HK-2 (cell line): Measurements from ENCODE around the gene STAT1.
"Not testable (repeated sequence)": the region's sequence is repeated elsewhere in the genome, so short reads cannot be mapped to it uniquely, and the experiment has no call there.

Source experiments
- DNase-seq: peaks from one replicate; pipeline ENCODE4 v3.0.0-alpha.2; 2018; ENCODE audit not compliant: unreplicated experiment

The STAT1 gene

DNA sequence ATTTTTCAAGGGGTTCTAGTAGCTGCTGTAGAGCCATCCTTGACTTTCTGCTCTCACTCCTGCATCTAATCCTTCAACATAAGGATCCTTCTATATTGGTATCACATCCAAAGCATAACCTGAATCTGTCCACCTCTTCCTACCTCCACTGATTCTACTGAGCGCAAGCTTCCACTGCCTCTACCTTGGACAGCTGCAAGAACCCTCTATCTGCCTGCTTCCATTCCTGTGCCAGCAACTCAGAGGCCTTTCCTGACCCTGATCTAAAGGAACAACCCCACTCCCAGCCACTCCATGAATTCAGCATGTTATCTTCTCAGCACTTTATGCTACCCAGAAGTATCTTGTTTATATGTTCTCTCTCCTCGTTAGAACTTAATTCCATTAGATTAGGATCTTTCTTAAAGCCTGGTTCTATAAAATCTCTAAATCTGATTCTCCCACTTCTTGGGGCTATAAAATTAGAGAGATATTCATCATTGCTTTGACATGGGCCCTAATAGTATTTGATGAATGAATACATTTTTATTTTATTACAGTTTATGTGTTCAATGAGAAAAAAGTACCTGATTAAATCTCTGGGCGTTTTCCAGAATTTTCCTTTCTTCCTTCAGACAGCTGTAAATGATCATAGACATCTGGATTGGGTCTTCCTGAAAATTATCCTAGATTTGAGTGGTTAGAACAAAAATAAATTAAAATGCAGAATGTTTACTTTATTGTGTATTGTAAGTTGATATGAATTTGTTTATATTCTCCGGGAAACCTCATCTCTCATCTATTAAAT is 6.8 kb downstream of the STAT1 start:
- DNase-seq: no peak

DNA sequence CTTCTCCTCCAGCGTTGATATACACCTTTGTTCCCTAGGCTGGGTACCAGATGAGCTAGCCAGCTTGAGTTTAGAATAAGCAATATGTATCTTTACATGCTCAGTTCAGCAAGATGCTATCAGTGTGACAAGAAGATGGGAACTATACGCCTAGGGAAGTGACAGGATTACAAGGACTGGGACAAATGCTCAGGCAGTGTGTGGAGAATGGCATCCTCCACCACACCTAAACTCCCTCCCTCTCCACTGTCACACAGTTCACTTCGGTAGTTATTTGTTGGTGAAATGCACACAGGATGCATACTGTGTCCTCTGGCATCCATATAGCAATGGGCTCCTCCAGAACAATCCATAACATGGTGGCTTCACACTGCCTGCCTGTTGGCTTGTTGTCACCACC is 7.7 kb downstream of the STAT1 start:
- DNase-seq: no peak

DNA sequence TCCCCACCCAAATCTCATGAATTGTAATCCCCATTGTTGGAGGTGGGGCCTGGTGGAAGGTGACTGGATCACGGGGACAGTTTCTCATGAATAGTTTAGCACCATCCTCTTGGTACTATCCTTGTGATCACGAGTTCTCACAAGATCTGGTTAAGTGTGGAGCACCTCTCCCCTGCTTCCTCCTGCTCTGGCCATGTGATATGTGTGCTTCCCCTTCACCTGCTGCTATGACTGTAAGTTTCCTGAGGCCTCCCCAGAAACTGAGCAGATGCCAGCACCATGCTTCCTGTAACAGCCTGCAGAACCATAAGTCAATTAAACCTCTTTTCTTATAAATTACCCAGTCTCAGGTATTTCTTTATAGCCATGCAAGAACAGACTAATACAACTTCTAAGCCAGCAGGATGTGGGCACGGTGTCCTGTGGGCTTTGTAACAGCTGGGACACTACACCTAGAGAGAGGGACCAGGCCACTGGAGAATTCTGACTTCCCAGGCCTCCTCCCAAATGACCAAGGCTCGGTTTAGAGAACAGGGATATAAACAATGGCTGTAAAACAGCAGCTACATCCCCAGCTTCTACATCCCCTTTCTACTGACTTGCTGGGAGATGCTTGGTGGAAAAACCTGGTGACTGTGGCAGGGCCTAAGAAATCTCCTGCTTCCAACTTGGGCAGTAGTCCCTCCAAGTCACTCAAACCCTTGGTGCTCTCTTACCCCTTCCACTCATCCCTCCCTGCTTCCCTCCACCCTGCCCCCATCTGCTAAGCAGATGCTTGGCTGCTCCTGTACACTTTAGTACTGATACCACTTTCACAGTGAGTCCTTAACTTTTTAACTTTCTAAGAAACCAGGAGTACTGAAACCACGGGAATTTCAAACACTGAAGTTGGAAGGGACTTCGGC is 10.3 kb downstream of the STAT1 start:
- no peak for DNase-seq

DNA sequence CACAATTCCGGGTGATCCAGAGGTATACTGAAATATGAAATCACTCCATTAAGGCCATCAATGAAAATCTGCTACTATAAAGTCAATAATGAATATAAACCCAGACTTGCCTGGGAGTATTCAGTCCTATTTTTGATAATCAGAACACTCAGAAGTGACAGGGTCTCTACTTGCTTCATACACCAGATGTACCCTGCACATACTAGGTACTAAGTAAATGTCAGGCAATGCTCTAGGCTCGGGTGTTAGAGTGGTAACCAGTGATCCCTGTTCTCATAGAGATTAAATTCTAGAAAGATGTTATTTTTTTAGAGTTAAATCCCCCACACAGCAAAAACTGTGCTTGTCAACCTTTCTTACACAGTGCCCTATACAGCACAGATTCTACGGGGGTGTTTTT is 12.3 kb downstream of the STAT1 start:
- no peak for DNase-seq

DNA sequence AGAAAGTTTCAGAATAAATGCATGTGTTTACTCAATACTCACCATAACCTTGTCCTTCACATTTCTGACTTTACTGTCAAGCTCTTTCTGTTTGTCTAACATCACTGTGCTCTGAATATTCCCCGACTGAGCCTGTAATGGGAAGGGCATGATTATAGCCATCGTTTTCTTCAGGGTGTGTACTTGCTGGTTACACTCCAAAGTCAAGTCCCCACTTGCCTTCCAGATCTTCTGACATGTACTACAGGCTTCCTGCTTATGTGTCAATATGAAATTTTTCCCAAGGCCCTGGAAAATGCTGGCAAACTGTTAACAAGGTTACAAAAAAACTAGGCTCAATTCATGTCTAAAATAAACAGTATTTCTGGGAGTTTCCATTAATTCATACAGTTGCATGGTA is 12.9 kb downstream of the STAT1 start:
- no peak for DNase-seq

DNA sequence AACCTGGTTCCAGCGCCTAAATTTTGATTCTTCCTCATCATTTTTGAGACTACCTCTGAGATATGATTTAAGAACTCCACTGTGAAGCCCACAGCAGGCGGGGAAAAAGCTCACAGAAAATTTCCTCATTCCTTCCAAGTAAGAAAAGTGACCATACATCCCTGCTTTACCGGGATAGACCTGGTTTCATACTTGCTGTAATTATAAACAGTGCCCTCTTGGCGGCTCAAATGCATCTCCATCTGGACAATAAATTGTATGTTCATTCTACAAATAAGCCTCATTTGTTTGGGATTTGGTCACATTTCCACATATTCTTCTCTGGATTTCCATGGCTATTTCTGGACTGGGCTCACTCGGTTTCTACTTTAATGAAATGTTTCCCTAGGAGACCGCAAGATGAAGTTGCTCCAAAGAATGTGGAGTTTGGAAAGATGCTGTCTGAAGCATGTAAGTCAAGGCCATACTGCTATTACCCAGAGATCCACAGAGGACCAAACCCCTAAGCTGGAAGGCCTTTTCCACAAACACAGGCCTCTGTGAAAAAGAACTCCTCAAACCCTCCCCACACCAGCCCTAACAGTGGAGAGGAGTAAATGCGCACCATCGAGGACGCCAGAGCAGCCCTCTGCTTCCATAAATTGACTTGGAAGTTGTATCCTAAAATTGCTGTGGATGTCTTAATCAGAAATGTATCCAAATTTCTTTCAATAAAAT is 13.9 kb downstream of the STAT1 start:
- DNase-seq: no peak

DNA sequence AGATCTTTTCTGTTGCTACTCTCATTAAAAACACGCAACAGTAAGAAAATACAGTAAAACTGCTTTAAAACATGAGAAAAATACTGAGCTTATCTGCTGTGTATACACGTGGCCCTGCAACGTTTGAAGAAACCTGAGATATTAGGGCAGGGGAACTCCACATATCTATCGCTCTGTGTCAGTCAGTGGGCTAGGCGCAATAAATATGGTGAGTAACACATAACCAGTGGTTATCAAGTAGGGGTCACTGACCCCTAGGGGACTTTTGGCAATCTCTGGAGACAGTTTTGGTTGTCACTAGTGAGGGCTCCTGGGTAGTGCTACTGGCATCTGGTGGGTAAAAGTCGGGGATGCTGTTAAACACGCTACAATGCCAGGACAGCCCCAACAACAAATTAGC is 14.9 kb downstream of the STAT1 start:
- DNase-seq: no peak

DNA sequence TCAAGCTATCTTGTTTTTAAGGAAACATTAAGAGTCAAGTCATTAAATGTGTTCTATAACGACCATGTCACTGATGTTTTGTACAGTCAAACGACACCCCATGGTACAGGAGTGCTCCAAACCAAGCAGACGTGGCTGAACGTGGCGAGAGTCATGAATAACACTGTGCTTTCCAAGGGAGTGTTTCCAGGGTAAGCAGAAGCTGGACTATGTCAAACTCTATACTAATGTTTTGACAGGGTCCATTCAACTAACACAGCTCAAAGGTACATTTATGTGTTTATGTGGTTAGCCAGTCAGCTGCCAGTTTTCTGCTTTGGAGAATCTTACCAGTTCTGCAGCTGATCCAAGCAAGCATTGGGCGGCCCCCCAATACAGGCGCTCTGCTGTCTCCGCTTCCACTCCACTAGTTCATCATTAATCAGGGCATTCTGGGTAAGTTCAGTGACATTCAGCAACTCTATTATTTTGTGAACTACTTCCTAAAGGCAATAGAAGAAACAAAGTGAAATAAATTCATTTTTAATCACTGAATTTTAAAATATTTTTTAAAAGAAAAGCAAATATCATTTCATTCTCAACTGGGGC is 16.4 kb downstream of the STAT1 start:
- no peak for DNase-seq

DNA sequence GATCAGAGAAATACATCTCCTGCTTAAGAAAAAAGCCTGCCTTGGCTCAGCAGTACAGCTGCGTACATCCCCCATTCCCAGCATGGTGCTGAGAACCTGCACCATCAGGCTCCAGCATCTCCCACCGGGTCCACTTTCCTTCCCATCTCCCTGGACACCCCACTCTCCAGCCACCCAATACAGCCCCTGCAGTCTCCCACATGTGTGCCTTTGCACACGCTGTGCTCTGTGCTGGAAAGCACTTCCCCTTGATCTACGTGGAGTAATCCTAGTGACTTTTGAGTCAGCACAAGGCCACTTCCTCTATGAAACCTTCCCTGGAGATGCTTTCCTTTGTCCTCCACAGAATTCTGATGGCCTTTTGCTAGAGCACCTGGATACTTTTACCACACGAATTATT is 17.0 kb downstream of the STAT1 start:
- DNase-seq: no peak

DNA sequence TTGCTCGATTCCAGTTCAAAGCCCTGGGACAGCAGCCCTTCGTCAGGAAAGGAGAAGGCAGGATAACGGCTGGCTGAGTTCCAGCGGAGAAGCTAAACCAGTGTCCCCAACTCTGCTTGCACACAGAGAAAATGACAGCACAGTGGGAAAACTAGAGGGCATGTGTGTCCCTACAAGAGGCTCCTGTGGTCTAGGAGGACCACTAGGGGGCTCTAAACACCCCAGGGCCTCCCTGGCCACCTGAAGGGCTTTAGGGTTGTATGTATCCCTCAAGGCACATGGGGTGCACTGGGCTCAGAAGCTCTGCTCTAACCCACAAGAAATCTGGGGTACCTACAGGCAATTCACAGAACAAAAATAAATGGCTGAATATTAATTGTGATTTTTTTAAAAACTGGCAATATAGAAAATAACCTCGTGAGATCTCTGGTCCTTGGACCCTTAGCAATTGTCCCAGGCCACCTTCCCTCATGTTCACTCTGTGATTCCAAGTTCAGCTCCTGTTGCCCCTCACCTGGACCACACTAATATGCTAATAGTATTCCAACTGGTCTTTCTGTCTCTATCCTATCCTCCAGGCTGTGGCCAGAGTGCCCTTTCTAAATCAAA is 17.5 kb downstream of the STAT1 start:
- DNase-seq: no peak

DNA sequence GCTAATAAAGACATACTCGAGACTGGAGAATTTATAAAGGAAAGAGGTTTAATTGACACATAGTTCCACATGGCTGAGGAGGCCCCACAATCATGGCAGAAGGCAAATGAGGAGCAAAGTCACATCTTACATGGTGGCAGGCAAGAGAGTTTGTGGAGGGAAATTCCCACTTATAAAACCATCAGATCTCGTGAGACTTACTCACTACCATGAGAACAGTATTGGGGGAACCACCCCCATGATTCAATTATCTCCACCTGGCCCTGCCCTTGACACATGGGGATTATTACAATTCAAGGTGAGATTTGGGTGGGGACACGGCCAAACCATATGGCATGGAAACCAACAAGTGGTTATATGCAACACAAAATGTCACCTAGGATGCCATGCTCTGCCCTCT is 18.7 kb downstream of the STAT1 start:
- DNase-seq: not testable (repeated sequence)

DNA sequence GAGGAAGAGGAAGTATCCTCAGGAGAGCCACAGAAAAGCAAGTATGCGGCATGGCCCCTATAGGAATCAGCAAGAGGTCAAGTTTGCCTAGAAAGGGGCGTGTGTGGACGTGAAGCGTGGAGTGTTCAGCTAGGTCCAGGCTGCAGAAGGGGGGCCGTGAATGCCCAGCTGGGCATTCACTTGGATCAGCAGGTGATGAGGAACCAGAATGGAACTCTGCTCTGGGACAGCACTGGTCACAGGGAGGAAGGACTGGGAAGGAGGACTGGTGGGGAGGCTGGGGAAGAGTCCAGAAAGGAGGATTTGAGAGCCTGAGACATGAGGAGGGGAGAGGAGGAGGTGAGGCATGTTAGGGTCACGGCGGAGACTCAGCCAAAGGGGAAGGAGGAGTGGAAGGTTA is 19.8 kb downstream of the STAT1 start:
- DNase-seq: no peak

DNA sequence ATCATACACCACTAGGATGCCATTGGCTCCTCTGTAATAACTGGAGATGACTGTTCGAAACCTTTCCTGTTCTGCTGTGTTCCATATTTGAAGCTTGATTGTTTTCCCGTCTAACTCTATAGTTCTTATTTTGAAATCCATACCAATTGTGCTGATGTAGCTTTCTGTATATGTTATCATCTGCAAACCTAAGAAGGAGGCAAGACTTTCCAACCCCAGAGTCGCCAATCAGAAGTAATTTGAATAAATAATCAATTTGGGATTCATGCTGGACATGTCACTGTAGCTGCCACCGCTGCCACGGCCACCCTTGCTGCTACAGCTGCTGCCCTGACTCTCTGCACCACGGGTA is 20.7 kb downstream of the STAT1 start:
- DNase-seq: no peak

DNA sequence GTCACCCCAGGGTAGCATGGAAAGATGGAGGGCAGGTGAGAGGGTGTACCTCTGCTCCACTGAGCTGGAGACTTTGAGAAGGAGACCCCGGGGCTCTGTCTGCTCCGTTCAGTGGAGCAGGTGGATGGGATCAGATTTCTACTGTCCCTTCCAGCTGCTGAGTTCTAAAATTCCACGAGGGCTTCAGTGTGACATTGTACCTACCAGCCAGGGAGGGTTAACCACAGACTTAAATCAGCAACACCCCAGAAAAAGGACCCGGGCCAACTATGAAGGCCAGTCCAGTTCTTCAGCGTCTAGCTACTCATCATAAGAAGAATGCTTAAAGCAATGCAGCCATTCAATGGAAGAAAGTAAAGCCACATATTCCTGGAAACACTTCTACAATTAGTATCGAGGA is 23.8 kb downstream of the STAT1 start:
- DNase-seq: no peak

DNA sequence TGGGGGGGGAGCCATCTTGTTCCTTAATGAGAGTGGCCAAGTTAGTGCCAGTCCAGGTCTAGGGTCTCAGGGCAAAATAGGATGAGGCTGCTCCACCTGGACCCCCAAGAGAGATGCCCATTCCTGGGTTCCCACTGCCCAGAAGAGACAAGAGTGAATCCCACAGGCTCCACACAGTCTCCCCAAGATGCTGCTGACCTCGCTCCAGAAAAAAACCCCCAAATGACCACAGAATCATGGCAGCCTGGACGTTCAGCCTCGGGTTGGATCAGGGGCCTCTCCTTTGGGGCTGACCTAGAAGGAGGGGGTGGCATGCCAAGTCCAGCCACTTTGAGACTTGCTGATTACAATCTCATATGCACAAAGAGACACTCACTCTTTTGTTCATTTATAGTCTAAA is 25.1 kb downstream of the STAT1 start:
- DNase-seq: no peak

DNA sequence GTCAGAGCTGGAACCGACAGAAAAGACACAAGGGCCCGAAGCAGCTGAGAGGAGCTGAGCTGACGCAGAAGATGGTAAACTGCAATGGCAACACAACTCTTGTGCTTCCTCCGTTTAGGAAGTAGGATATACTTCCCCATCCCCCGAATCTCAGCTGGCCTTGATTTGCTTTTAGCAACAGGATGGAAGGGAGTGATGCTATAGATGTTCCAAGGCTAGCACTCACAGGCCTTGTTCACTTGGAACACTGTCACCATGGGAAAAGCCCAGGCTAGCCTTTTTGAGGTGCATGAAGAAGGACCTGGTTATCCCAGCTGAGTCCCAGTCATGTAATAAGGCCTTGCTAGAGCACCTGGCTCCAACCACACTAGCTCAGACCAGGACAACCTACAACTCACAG is 26.0 kb downstream of the STAT1 start:
- DNase-seq: no peak

DNA sequence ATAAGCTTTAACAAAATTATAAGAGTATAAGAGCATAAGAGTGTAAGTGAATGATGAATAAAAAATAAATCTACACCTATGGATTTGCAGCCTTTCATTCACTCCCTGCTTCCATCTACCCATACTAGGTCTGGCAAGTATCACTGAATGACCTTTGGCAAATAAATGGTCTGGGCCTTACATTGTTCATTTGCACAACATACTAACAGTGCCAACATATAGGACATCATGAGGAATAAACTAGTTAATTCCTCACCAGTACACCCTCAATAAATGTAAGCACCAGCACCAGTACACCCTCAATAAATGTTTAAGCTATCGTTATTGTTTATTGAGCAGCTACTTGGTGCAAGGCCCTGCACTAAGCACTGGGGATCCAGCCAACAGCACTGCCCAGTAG is 26.9 kb downstream of the STAT1 start:
- no peak for DNase-seq

DNA sequence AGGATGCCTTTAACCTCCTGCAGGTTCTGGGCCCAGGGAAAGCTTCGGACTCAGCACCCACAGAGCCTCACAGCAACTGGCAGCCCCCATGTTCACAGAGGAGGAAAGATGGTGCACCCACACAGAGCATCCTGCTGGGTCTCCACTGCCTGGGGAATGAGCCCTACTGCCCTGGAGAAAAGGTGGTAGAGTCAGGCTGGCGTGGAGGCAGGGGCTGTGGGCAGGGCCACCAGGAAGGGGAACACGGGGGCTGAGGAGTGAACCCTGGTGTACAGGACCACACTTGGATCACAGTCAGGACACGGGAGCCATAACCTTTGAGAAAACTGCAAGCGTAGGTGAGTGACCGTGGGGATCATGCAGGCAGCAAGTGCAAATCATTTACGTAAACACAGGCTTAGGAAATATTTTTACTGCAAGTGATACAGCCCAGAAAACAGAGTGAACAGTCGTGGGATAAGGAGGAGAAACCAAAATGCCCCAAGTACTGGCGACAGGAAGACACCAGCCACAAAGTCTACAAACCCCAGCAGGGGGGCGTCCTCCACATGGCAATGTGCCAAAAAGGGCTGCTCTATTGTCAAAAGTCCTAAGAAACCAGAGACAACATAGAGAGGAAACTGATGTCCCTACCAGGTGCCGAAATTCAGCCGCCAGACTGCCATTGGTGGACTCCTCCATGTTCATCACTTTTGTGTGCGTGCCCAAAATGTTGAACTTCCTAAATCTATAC is 27.6 kb downstream of the STAT1 start:
- DNase-seq: no peak

DNA sequence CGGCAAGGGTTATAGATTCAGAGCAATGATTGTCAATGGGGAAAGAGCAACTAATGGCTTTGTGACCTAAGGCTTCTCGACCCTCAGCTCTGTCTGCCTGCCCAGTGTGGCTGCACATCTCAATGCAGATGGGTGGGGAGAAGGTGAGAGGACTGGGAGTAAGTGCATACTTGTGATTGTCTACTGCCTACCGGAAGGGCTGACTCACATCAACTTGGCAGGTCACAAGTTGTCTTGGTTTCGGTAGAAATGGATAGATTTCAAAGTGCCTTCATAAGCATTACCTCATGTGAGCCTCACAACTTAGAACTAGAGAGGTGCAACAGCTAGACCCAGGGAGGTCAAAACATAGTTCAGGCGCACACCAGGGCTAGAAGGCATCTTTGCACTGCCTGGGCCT is 29.4 kb downstream of the STAT1 start:
- DNase-seq: no peak

DNA sequence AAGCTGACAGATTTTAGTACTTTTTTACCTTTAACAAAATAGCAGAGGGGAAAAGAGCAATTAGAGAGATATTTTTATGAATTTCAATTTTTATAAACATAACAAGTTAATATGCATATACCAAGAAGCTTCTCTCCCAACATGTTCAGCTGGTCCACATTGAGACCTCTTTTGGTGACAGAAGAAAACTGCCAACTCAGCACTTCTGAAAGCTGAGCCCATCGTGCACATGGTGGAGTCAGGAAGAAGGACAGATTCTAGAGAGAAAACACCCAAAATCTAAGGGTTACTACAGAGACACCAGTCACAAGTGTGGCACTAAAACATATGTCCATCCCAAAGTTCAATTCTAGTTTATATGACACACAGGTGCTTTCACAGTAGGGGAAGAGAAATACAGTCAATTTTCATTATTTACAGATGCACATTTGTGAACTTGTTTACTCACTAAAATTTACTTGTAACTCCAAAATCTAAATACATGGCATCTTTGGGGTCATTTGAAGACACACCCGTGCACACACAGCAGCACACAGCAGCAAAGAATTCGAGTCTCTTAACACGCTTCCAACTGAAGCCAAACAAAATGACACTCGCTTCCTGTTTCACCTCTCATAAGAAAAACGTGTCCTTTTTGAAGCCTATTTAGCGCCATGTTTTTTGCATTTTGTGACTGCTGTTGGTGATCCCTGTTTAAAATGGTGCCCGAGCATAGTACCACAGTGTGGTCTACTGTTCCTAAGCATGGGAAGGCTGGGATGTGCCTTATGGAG is 31.5 kb downstream of the STAT1 start:
- DNase-seq: no peak
